Measurements from ENCODE around the gene SNAP47.

DNA sequence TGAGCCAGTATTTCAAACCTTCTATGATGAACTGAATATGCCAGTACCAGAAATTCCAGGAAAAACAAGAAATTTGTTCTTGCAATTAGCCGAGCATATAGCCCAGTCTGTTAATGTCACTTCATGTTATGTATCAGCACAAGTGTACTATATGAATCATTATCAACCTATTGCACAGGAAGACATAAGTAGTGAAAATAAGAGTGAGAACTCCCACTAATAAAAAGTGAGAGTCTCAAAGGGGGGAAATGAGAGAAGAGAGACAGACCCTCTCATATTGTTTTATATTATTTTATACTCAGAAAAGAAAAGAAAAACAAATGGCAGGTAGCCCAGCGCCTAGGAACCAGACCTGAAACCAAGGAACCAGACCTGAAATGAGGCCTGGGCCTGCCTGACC, 16.3 kb upstream of the SNAP47 start:
- TF ChIP-seq NFRKB (IDR thresholded peaks at IDR 0.05) (no peak), SUZ12 (IDR thresholded peaks at IDR 0.05) (no peak), FOXM1 (IDR thresholded peaks at IDR 0.05; ENCODE audit: borderline replicate concordance) (no peak), ELF4 (IDR thresholded peaks at IDR 0.05) (no peak), PKNOX1 (IDR thresholded peaks at IDR 0.05) (no peak), FOXK2 (IDR thresholded peaks at IDR 0.05) (no peak), FOXA1 (IDR thresholded peaks at IDR 0.05) (no peak), HDGF (IDR thresholded peaks at IDR 0.05; ENCODE audit: borderline replicate concordance) (no peak), ZNF384 (IDR thresholded peaks at IDR 0.05) (no peak)

Data from HEK293T (cell line).